Right cardiac atrium (tissue), 5 donors: ENCODE measurements around the gene ST3GAL3. TPM values are rescaled to one million over a fixed set of nuclear protein-coding genes. Genes with fewer than 3 reads are reported as not detected.
A peak's percentile ranks its signal among the peaks of the same experiment; 100 is the strongest.

ENCODE experiments used
- ATAC-seq, 2 donors: fragments of 200-7000 bp; cut with Tn5 transposase; one replicate each; pipeline versions ENCODE4 v1.8.0 to v1.9.1; 2020; ENCODE audit warnings: moderate library complexity in 2 of 2, mild to moderate bottlenecking in 1 of 2
- DNase-seq, 3 donors: peaks; one replicate each; pipeline ENCODE4 v3.0.0-alpha.2; 2020
- H3K27ac ChIP-seq: one replicate; pipeline ENCODE4 v1.5.1; 2013; ENCODE audit warnings: mild to moderate bottlenecking, low read length, control low read depth, moderate library complexity
- H3K27me3 ChIP-seq: one replicate; pipeline ENCODE4 v1.6.1; 2013; ENCODE audit not compliant: control insufficient read depth, insufficient read depth
- H3K4me1 ChIP-seq: one replicate; pipeline ENCODE4 v1.6.1; 2013; ENCODE audit warnings: low read length; ENCODE audit not compliant: control insufficient read depth, insufficient read depth
- H3K4me3 ChIP-seq: one replicate; pipeline ENCODE4 v1.5.1; 2013; ENCODE audit warnings: low read length, control low read depth
- H3K9me3 ChIP-seq: one replicate; pipeline ENCODE4 v1.6.1; 2013; ENCODE audit warnings: low read length; ENCODE audit not compliant: control insufficient read depth
- WGBS: extraction: QIAGEN DNeasy Blood & Tissue Kit; methylation state at CpG from one replicate; pipeline ENCODE4 v1.1.7; 2013; 5-methylcytosine and 5-hydroxymethylcytosine counted together
- intact Hi-C, 4 donors: fragments of 100-400 bp; cut with DNase I; formaldehyde crosslinking; loops; one replicate each; pipeline versions ENCODE4 v1.11.0 to v1.14.0; 2022 to 2023
- polyA plus RNA-seq: library from polyadenylated mRNA; stranded (reverse); fragments of 200-250 nt; gene quantifications from one replicate; pipeline ENCODE4 v1.2.3, GENCODE V29; 2013
- total RNA-seq, 4 donors: library from RNA; stranded (reverse); fragmentation: NEBNext Ultra II Directional; extraction: Animal tissue kit (Norgen Biotek cat#: 25700); gene quantifications; one replicate each; pipeline ENCODE4 v1.2.1, GENCODE V29; 2021
- donor health status: healthy with polysubstance abuse.
- donor health status: DM: no; HTN: yes; CAD: no.
- donor health status: DM: no; HTN: no; CAD: no.
- donor health status: DM: no; HTN: yes; CAD: no; lungs with severe emphysema.
- donor health status: DM: yes; HTN: yes; CAD: no.

ST3GAL3 gene
- total and polyA plus RNA-seq, 5 donors, result 19.6 to 26.3 (median 21.9) TPM

GRCh38 chr1:43804569-43804968 is 97.2 kb downstream of the ST3GAL3 start:
- DNase-seq (no peak), ATAC-seq (no peak)
- Histone ChIP-seq H3K27ac (no peak overlapping the region), H3K4me3 (no peak overlapping the region), H3K27me3 (no peaks in the 10 kb centered on the region), H3K9me3 (no peaks in the 10 kb centered on the region), H3K4me1 (no peaks in the 10 kb centered on the region)
- intact Hi-C loops, result no loop called here
- WGBS, result 77% methylated on average over 4 of the region's 4 CpGs

GRCh38 chr1:43805340-43805739 is 98.0 kb downstream of the ST3GAL3 start:
- no peak for DNase-seq
- Histone ChIP-seq H3K4me1 (no peaks in the 10 kb centered on the region), H3K27me3 (no peaks in the 10 kb centered on the region), H3K27ac (no peak overlapping the region), H3K4me3 (no peak overlapping the region), H3K9me3 (no peaks in the 10 kb centered on the region)
- 95% methylated on average over 5 of the region's 5 CpGs for WGBS
- intact Hi-C loops, result no loop called here
- ATAC-seq, result no peak

DNA sequence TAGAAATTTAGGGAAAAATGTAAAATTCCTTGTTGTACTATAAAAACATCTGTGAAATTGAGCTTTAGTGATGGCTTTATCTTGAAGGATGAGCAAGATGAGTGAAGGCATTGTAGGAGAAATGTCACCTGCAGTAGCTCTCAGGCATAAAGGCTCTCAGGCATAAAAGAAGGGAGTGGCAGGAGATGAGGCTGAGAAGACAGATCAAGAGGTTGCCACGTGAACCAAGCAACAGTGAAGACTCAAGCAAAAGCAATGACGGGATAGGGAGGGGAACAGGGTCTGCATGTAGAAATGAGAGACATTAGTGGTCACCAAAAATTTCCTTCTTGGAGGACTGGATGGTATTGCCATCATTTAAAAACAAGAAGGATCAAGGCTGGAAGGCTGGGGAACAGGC is 98.8 kb downstream of the ST3GAL3 start:
- Histone ChIP-seq H3K27ac (no peak overlapping the region), H3K27me3 (no peaks in the 10 kb centered on the region), H3K4me3 (no peak overlapping the region), H3K9me3 (no peaks in the 10 kb centered on the region), H3K4me1 (no peaks in the 10 kb centered on the region)
- no peak for DNase-seq
- intact Hi-C loops, result no loop called here
- ATAC-seq, result no peak
- WGBS, result 97% methylated on average over 2 of the region's 2 CpGs

DNA sequence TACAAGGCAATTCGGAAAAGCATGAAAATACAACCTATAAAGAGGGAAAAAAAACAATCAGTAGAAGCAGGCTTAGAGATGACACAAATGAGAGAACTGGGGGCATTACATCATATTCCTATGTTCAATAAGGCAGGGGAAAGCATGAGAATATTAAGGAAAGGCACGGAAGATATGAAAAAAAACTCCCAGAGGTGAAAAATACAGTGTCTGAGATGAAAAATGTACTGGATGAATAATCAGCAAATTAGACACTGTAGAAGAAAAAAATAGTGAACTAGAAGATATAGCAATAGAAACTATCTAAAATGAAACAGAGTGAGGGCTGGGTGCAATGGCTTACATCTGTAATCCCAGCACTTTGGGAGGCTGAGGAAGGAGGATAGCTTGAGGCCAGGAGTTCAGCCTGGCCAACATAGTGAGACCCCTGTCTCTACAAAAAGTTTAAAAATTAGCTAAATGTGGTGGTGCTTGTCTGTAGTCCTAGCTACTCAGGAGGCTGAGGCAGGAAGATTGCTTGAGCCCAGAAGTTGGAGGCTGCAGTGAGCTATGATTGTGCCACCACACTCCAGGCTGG is 101.8 kb downstream of the ST3GAL3 start:
- Histone ChIP-seq H3K4me1 (no peaks in the 10 kb centered on the region), H3K9me3 (no peaks in the 10 kb centered on the region), H3K4me3 (no peak overlapping the region), H3K27me3 (no peaks in the 10 kb centered on the region), H3K27ac (no peak overlapping the region)
- intact Hi-C loops, result no loop called here
- ATAC-seq (no peak), DNase-seq (no peak)
- WGBS, result 98% methylated on average over 2 of the region's 2 CpGs

- no peaks in the 10 kb centered on the region for H3K27me3 ChIP-seq
- DNase-seq, result no peak
- no peaks in the 10 kb centered on the region for H3K4me1 ChIP-seq
- WGBS, result 84% methylated on average over 3 of the region's 3 CpGs
- no peak overlapping the region for H3K27ac ChIP-seq
- no peak for ATAC-seq
- no peaks in the 10 kb centered on the region for H3K9me3 ChIP-seq
- H3K4me3 ChIP-seq, result no peak overlapping the region
- intact Hi-C loops, result no loop called here
Measured at GRCh38 chr1:43812579-43812978, 105.2 kb downstream of the ST3GAL3 start.

GRCh38 chr1:43814401-43814800 is 107.1 kb downstream of the ST3GAL3 start:
- no peak overlapping the region for H3K27ac ChIP-seq
- WGBS, result 95% methylated on average over 2 of the region's 2 CpGs
- intact Hi-C loops, result no loop called here
- H3K27me3 ChIP-seq, result no peaks in the 10 kb centered on the region
- no peak for DNase-seq
- H3K4me1 ChIP-seq, result no peaks in the 10 kb centered on the region
- no peak for ATAC-seq
- no peak overlapping the region for H3K4me3 ChIP-seq
- no peaks in the 10 kb centered on the region for H3K9me3 ChIP-seq

DNA sequence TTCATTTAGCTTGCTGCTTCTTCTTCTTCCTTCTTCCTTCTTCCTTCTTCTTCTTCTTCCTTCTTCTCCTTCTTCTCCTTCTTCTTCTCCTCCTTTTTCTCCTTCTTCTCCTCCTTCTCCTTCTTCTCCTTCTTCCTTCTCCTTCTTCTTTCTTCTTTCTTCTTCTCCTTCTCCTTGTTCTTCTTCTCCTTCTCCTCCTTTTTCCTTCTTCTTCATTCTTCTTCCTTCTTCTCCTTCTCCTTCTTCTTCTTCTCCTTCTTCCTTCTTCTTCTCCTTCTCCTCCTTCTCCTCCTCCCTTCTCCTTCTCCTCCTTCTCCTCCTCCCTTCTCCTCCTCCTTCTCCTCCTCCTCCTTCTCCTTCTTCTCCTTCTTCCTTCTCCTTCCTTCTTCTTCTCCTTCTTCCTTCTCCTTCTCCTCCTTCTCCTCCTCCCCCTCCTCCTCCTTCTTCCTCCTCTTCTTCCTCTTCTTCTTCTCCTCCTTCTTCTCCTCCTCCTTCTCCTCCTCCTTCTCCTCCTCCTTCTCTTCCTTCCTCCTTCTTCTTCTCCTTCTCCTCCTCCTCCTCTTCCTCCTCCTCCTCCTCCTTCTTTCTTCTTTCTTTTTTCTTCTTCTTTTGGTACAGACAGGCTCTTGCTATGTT is 110.1 kb downstream of the ST3GAL3 start:
- ATAC-seq (no peak), DNase-seq (no peak)
- intact Hi-C loops, result no loop called here
- H3K27me3 ChIP-seq, result no peaks in the 10 kb centered on the region
- H3K27ac ChIP-seq, result no peak overlapping the region
- no peak overlapping the region for H3K4me3 ChIP-seq
- no peaks in the 10 kb centered on the region for H3K9me3 ChIP-seq
- H3K4me1 ChIP-seq, result peaks cover 3% of the 10 kb centered on the region

GRCh38 chr1:43818691-43819090 is 111.4 kb downstream of the ST3GAL3 start:
- 97% methylated on average over 1 of the region's 1 CpG for WGBS

DNA sequence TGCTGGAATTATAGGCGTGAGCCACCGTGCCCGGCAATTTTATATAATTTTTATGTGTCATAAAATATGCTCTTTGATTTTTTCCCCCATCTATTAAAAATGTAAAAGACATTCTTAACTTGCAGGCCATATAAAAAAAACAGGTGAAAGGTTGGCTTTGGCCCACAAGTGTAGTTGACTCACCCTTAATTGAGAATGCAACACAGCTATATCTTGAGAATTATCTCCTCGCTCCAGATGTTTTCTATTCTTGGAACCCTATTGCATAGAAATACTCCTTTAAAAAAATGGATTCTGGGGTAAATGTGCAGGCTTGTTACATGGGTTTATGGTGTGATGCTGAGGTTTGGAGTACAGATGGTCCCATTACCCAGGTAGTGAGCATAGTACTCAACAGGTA is 112.0 kb downstream of the ST3GAL3 start:
- ATAC-seq (no peak), DNase-seq (no peak)
- Histone ChIP-seq H3K4me3 (no peak overlapping the region), H3K27ac (no peak overlapping the region), H3K9me3 (no peaks in the 10 kb centered on the region), H3K4me1 (peaks cover 3% of the 10 kb centered on the region), H3K27me3 (no peaks in the 10 kb centered on the region)
- intact Hi-C loops, result no loop called here
- 98% methylated on average over 4 of the region's 4 CpGs for WGBS

More at GRCh38 chr1:43818691-43819090, 111.4 kb downstream of the ST3GAL3 start:
- Histone ChIP-seq H3K27me3 (no peaks in the 10 kb centered on the region), H3K4me3 (no peak overlapping the region), H3K4me1 (peaks cover 3% of the 10 kb centered on the region), H3K27ac (no peak overlapping the region), H3K9me3 (no peaks in the 10 kb centered on the region)
- ATAC-seq, result no peak
- no peak for DNase-seq
- intact Hi-C loops, result no loop called here

DNA sequence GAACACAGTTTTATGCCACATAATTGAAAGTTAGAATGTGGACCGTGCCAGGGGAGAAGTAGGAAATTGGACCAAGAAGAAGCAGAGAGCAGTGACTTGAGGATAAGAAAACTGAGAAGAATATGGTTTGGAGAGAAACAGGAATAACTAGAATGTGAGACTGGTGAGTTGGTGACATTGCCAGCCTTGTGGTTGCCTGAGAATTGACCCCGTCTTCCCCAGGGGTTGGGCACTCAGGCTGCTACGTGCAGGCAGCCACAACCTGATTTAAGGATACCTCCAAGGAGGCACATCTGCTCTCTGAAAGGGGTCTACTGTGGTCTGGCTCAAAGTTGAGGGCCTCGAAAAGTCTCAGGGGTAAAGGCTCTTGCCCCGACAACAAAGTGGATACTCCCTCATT is 114.1 kb downstream of the ST3GAL3 start:
- WGBS, result 76% methylated on average over 5 of the region's 5 CpGs
- intact Hi-C loops, result no loop called here

DNA sequence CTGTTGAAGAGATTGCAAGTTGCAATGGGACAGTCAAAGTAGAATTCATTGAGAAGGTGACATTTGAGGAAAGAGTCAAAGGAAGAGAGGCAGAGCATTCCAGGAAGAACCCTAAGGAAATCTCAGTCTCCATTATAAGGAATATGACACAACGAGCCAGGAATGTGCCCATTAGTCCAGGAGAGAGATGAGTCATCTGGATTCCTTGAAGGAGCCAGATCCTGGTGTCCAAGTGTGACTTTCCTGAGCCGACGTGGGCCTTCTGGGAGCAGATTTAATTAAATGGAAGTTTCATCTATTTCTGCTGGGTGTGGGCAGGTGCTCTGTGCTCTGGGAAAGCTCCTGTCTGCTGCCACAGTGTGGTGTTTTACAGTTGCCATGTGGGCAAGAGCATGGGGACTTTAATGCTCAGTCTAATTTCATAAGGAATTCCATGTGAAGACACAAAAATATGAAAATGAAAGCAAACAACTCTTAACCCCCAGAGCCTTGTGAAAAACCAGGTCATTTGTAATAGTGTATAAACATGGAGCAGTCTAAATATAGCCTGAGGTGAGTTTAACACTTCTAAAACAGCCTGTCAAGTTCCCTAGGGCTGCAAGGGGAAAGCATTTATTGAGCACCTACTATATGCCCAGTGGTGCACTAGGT is 114.8 kb downstream of the ST3GAL3 start:
- Histone ChIP-seq H3K27ac (no peak overlapping the region), H3K4me3 (no peak overlapping the region), H3K27me3 (no peaks in the 10 kb centered on the region), H3K4me1 (peaks cover 3% of the 10 kb centered on the region), H3K9me3 (no peaks in the 10 kb centered on the region)
- ATAC-seq, result peak; percentile 33 to 65
- intact Hi-C loops, result no loop called here
- 29% methylated on average over 3 of the region's 3 CpGs for WGBS
- DNase-seq, result no peak

More for the DNA sequence above, 114.1 kb downstream of the ST3GAL3 start:
- no peak for ATAC-seq
- no peaks in the 10 kb centered on the region for H3K27me3 ChIP-seq
- H3K9me3 ChIP-seq, result no peaks in the 10 kb centered on the region
- H3K4me1 ChIP-seq, result peaks cover 3% of the 10 kb centered on the region
- no peak overlapping the region for H3K27ac ChIP-seq
- DNase-seq, result no peak
- no peak overlapping the region for H3K4me3 ChIP-seq
